GM23338 (cell line): Measurements from ENCODE around the gene CNN2. TPM values are rescaled to one million over a fixed set of nuclear protein-coding genes. Genes with fewer than 3 reads are reported as not detected.

Source experiments
- ATAC-seq: fragments of 200-7000 bp; cut with Tn5 transposase; 3 replicates; pipeline ENCODE4 v1.9.1; 2020
- DNase-seq: peaks from one replicate; pipeline ENCODE4 v3.0.0-alpha.2; 2015; ENCODE audit warnings: low spot score
- H2AFZ ChIP-seq: fragments of 200-600 bp; sonication (generic); 2 replicates; pipeline ENCODE4 v1.8.0; 2016; ENCODE audit warnings: antibody characterized with exemption, mild to moderate bottlenecking, moderate library complexity
- H3F3A ChIP-seq: fragments of 200-600 bp; sonication (generic); replicated peaks from 2 replicates; pipeline ENCODE4 v1.8.0; 2017; ENCODE audit warnings: antibody characterized with exemption, mixed run types, low read depth
- H3K27ac ChIP-seq: fragments of 200-600 bp; sonication (generic); 2 replicates; pipeline ENCODE4 v1.6.1; 2016; ENCODE audit warnings: low read depth
- H3K27me3 ChIP-seq: fragments of 200-600 bp; sonication (generic); 2 replicates; pipeline ENCODE4 v1.8.0; 2016; ENCODE audit warnings: mild to moderate bottlenecking, mixed run types, moderate library complexity; ENCODE audit not compliant: insufficient read depth
- H3K36me3 ChIP-seq: fragments of 200-600 bp; sonication (generic); 2 replicates; pipeline ENCODE4 v1.8.0; 2016; ENCODE audit warnings: mild to moderate bottlenecking; ENCODE audit not compliant: insufficient read depth
- H3K4me1 ChIP-seq: fragments of 200-600 bp; sonication (generic); 2 replicates; pipeline ENCODE4 v1.8.0; 2016; ENCODE audit warnings: mild to moderate bottlenecking, moderate library complexity; ENCODE audit not compliant: insufficient read depth
- H3K4me2 ChIP-seq: fragments of 200-600 bp; sonication (generic); 2 replicates; pipeline ENCODE4 v1.7.1; 2017; ENCODE audit warnings: mixed run types
- H3K4me3 ChIP-seq: fragments of 200-600 bp; sonication (generic); 2 replicates; pipeline ENCODE4 v1.6.1; 2016; ENCODE audit warnings: mixed run types
- H3K79me2 ChIP-seq: fragments of 200-600 bp; sonication (generic); replicated peaks from 2 replicates; pipeline ENCODE4 v1.8.0; 2017; ENCODE audit warnings: mild to moderate bottlenecking; ENCODE audit not compliant: insufficient read depth
- H3K9me2 ChIP-seq: fragments of 200-600 bp; sonication (generic); 2 replicates; pipeline ENCODE4 v1.8.0; 2017; ENCODE audit not compliant: insufficient read depth
- H4K20me1 ChIP-seq: fragments of 200-600 bp; sonication (generic); replicated peaks from 2 replicates; pipeline ENCODE4 v1.8.0; 2017; ENCODE audit warnings: mild to moderate bottlenecking; ENCODE audit not compliant: insufficient read depth
- H3K27ac Mint-ChIP-seq: 2 replicates; pipeline ENCODE4 v1.8.0; 2020; ENCODE audit warnings: inconsistent platforms, mild to moderate bottlenecking, moderate library complexity, mixed read lengths
- H3K27me3 Mint-ChIP-seq: 3 replicates; pipeline ENCODE4 v1.8.0; 2022; ENCODE audit warnings: low read depth, mild to moderate bottlenecking, moderate library complexity, mixed read lengths, inconsistent platforms; ENCODE audit not compliant: insufficient read depth, poor library complexity
- H3K36me3 Mint-ChIP-seq: 3 replicates; pipeline ENCODE4 v1.8.0; 2021; ENCODE audit warnings: low read depth, mild to moderate bottlenecking, inconsistent platforms, moderate library complexity, mixed read lengths
- H3K4me1 Mint-ChIP-seq: 3 replicates; pipeline ENCODE4 v1.8.0; 2020; ENCODE audit warnings: mild to moderate bottlenecking, inconsistent platforms, mixed read lengths
- H3K4me3 Mint-ChIP-seq: 3 replicates; pipeline ENCODE4 v1.8.0; 2021; ENCODE audit warnings: moderate library complexity, mild to moderate bottlenecking, inconsistent platforms, mixed read lengths
- H3K9me3 Mint-ChIP-seq: 3 replicates; pipeline ENCODE4 v1.8.0; 2020; ENCODE audit warnings: moderate library complexity, mild to moderate bottlenecking, inconsistent platforms, mixed read lengths
- CREB1 ChIP-seq: fragments of 250-450 bp; sonication (Bioruptor Pico); IDR thresholded peaks from 2 replicates; pipeline ENCODE4 v1.5.0; 2020; ENCODE audit warnings: low read depth, mild to moderate bottlenecking, moderate library complexity
- ETS1 ChIP-seq: IDR thresholded peaks from 2 replicates; pipeline ENCODE4 v1.6.1; 2016; ENCODE audit warnings: antibody characterized with exemption
- JUNB ChIP-seq: IDR thresholded peaks from one replicate; pipeline ENCODE4 v1.6.1; 2016; ENCODE audit warnings: antibody characterized with exemption; ENCODE audit not compliant: unreplicated experiment
- NANOG ChIP-seq: IDR thresholded peaks from 2 replicates; pipeline ENCODE4 v1.6.1; 2016; ENCODE audit warnings: antibody characterized with exemption, borderline replicate concordance
- POLR2AphosphoS5 ChIP-seq: IDR thresholded peaks from 2 replicates; pipeline ENCODE4 v1.6.1; 2016; ENCODE audit warnings: antibody characterized with exemption, low read depth
- ZNF114 ChIP-seq: fragments of 250-450 bp; sonication (Bioruptor Pico); IDR thresholded peaks from 2 replicates; pipeline ENCODE4 v1.5.0; 2020; ENCODE audit warnings: mild to moderate bottlenecking, moderate library complexity
- ZNF331 ChIP-seq: fragments of 250-450 bp; sonication (Bioruptor Pico); IDR thresholded peaks from 2 replicates; pipeline ENCODE4 v1.5.0; 2020; ENCODE audit warnings: low read depth, mild to moderate bottlenecking, moderate library complexity
- polyA plus RNA-seq: library from polyadenylated mRNA; unstranded; fragments of >200 nt; fragmentation: Nextera tagmentation; extraction: Ambion mirVana; gene quantifications from 2 replicates; pipeline ENCODE4 v1.2.1, GENCODE V29; 2016
- total RNA-seq: library from RNA; depleted of rRNA; stranded (reverse); fragments of >200 nt; shearing (Covaris generic); gene quantifications from 2 replicates; pipeline ENCODE4 v1.2.3, GENCODE V29; 2014

CNN2 gene
- total and polyA plus RNA-seq, 2 experiments from 2014 or later, result 330 to 392 TPM

- TF ChIP-seq ETS1 (no peak), ZNF114 (no peak), CREB1 (no peak), ZNF331 (CRISPR knock-in tag) (no peak)
These were observed 11.2 kb downstream of the CNN2 start (continued) for GRCh38 chr19:1037621-1038064.

GRCh38 chr19:1038978-1039645, 12.7 kb downstream of the CNN2 start:
- Histone ChIP-seq H3K79me2 (no peaks in the 10 kb centered on the region), H3F3A (peaks cover 38% of the 10 kb centered on the region), H3K36me3 (peaks cover 16% of the 10 kb centered on the region; the same call in 1 of the 2 replicates), H3K9me2 (no peaks in the 10 kb centered on the region), H4K20me1 (peaks cover 4% of the 10 kb centered on the region; the same call in 1 of the 2 replicates), H3K4me3 (peak overlapping the region; percentile 91), H3K4me1 (peaks cover 10% of the 10 kb centered on the region), H3K27ac (peak overlapping the region; percentile 88), H2AFZ (no peak overlapping the region), H3K4me2 (peak overlapping the region; percentile 84), H3K27me3 (no peaks in the 10 kb centered on the region)
- peaks cover 2% of the 10 kb centered on the region; the same call in 2 of the 3 replicates for H3K9me3 Mint-ChIP-seq
- peak overlapping the region; percentile 4; the same call in 1 of the 2 replicates for H3K27ac Mint-ChIP-seq
- H3K4me1 Mint-ChIP-seq, result peaks cover 15% of the 10 kb centered on the region
- TF ChIP-seq JUNB, result no peak
- TF ChIP-seq POLR2AphosphoS5, result peak; percentile 42; the same call in 1 of the 2 replicates
- TF ChIP-seq NANOG, result no peak
- H3K36me3 Mint-ChIP-seq, result peaks cover 45% of the 10 kb centered on the region
- ATAC-seq (peak; percentile 0; the same call in 1 of the 3 replicates), DNase-seq (peak; percentile 52)
- peak overlapping the region; percentile 89 for H3K4me3 Mint-ChIP-seq
- H3K27me3 Mint-ChIP-seq, result peaks cover 39% of the 10 kb centered on the region

GRCh38 chr19:1039646-1040475, 13.5 kb downstream of the CNN2 start, which contains the start of gene ABCA7:
TSS of gene ABCA7 (plus strand) at chr19:1040107. CDS start at chr19:1041362, 1,255 bp downstream.
- Mint-ChIP-seq H3K27ac (peak within 1 kb of the TSS; percentile 86), H3K4me3 (peak within 1 kb of the TSS; percentile 89), H3K36me3 (peaks cover 45% of the 10 kb centered on the region), H3K27me3 (peaks cover 39% of the 10 kb centered on the region), H3K4me1 (peaks cover 15% of the 10 kb centered on the region), H3K9me3 (peaks cover 2% of the 10 kb centered on the region; the same call in 2 of the 3 replicates)
- H2AFZ ChIP-seq, result peak within 1 kb of the TSS; percentile 90; the same call in 1 of the 2 replicates
- H3K4me1 ChIP-seq, result peaks cover 10% of the 10 kb centered on the region
- peak within 1 kb of the TSS; percentile 95 for H3K4me2 ChIP-seq
- H3K36me3 ChIP-seq, result peaks cover 16% of the 10 kb centered on the region; the same call in 1 of the 2 replicates
- H4K20me1 ChIP-seq, result peaks cover 4% of the 10 kb centered on the region; the same call in 1 of the 2 replicates
- peak; percentile 99 for DNase-seq
- no peaks in the 10 kb centered on the region for H3K27me3 ChIP-seq
- TF ChIP-seq JUNB (no peak), POLR2AphosphoS5 (peak; percentile 76), CREB1 (peak; percentile 82)
- H3K9me2 ChIP-seq, result no peaks in the 10 kb centered on the region
- peak; percentile 78 for ATAC-seq
- peak within 1 kb of the TSS; percentile 91 for H3K4me3 ChIP-seq
- H3K79me2 ChIP-seq, result no peaks in the 10 kb centered on the region
- peak within 1 kb of the TSS; percentile 88 for H3K27ac ChIP-seq
- H3F3A ChIP-seq, result peaks cover 38% of the 10 kb centered on the region
